GM19099 (cell line): ENCODE measurements around the gene WDR27.

Experiments
- POLR2A ChIP-seq: IDR thresholded peaks from 3 replicates; pipeline ENCODE4 v1.6.1; 2011; ENCODE audit warnings: low read depth; ENCODE audit not compliant: insufficient read length; ENCODE audit errors: extremely low read depth

Gene WDR27

GRCh38 chr6:169618526-169619490 lies 83.0 kb downstream of the WDR27 start:
- no peak for TF ChIP-seq POLR2A

GRCh38 chr6:169617562-169617961 lies 84.3 kb downstream of the WDR27 start:
- TF ChIP-seq POLR2A: no peak

GRCh38 chr6:169604076-169604475 lies 97.8 kb downstream of the WDR27 start:
- no peak for TF ChIP-seq POLR2A

GRCh38 chr6:169592558-169592957 lies 109.3 kb downstream of the WDR27 start:
- TF ChIP-seq POLR2A: no peak

GRCh38 chr6:169591616-169592015 lies 110.2 kb downstream of the WDR27 start:
- no peak for TF ChIP-seq POLR2A

- no peak for TF ChIP-seq POLR2A
Observed at GRCh38 chr6:169590376-169590939, 111.4 kb downstream of the WDR27 start.

- no peak for TF ChIP-seq POLR2A
Observed at GRCh38 chr6:169589699-169590257, 112.1 kb downstream of the WDR27 start.

- no peak for TF ChIP-seq POLR2A
Observed at GRCh38 chr6:169589293-169589692, 112.5 kb downstream of the WDR27 start.

GRCh38 chr6:169587975-169588374 lies 113.9 kb downstream of the WDR27 start:
- TF ChIP-seq POLR2A: no peak

GRCh38 chr6:169583886-169584541 lies 117.8 kb downstream of the WDR27 start:
- TF ChIP-seq POLR2A: no peak

GRCh38 chr6:169579407-169580111 lies 122.3 kb downstream of the WDR27 start:
- TF ChIP-seq POLR2A: no peak

- no peak for TF ChIP-seq POLR2A
Observed at GRCh38 chr6:169577974-169578373, 123.9 kb downstream of the WDR27 start.

- no peak for TF ChIP-seq POLR2A
Observed at GRCh38 chr6:169577236-169577635, 124.6 kb downstream of the WDR27 start.

- no peak for TF ChIP-seq POLR2A
Observed at GRCh38 chr6:169575821-169576220, 126.0 kb downstream of the WDR27 start.

GRCh38 chr6:169575365-169575764 lies 126.5 kb downstream of the WDR27 start:
- no peak for TF ChIP-seq POLR2A

GRCh38 chr6:169574420-169574819 lies 127.4 kb downstream of the WDR27 start:
- no peak for TF ChIP-seq POLR2A

GRCh38 chr6:169573883-169574282 lies 127.9 kb downstream of the WDR27 start:
- no peak for TF ChIP-seq POLR2A
